ENCODE results near the gene KRTAP5-10. TPM values are rescaled to one million over a fixed set of nuclear protein-coding genes. Genes with fewer than 3 reads are reported as not detected.

The KRTAP5-10 gene
- total and polyA plus RNA-seq, 9 of the 15 experiments (the other 6 are each of a cell fraction or from before 2014, with no cell fraction given) = not detected

GRCh38 chr11:71532036-71532610 is 33.2 kb upstream of the KRTAP5-10 start (continued):
- TF ChIP-seq ATF3 (IDR thresholded peaks at IDR 0.05) (no peak), ATF3 (CRISPR knock-in tag; conservative IDR thresholded peaks at IDR 0.05) (no peak), NFYB (IDR thresholded peaks at IDR 0.05; ENCODE audit: extremely low read depth, insufficient read length) (no peak), MECOM (CRISPR knock-in tag; IDR thresholded peaks at IDR 0.05) (no peak), XRCC5 (IDR thresholded peaks at IDR 0.05; ENCODE audit: low read depth, low read length) (no peak), MCM3 (IDR thresholded peaks at IDR 0.05) (no peak), PCBP1 (IDR thresholded peaks at IDR 0.05; ENCODE audit: low read depth, low read length, poor library complexity, severe bottlenecking) (no peak), TBL1XR1 (IDR thresholded peaks at IDR 0.05; ENCODE audit: low read length in 2 of 2) (no peak), ZNF347 (CRISPR knock-in tag; IDR thresholded peaks at IDR 0.05; ENCODE audit: low read depth) (no peak), RREB1 (CRISPR knock-in tag; IDR thresholded peaks at IDR 0.05) (no peak)
